Suprapubic skin (tissue), 4 donors: ENCODE measurements around the gene DDX31.

Source experiments
- POLR2A ChIP-seq, 2 donors: fragments of 450-650 bp; IDR thresholded peaks; one replicate each; pipeline ENCODE4 v1.6.1; 2017; ENCODE audit warnings: antibody characterized with exemption in 2 of 2, mild to moderate bottlenecking in 2 of 2, moderate library complexity in 2 of 2
- POLR2AphosphoS5 ChIP-seq, 3 donors: sonication (generic); formaldehyde crosslinking; IDR thresholded peaks; one replicate each; pipeline ENCODE4 v1.6.1; 2017; ENCODE audit warnings: antibody characterized with exemption in 3 of 3
- TF ChIP-seq, protein P1 (sequence below), 2 donors: fragments of 200-600 bp in 1 of 2; fragments of 450-650 bp in 1 of 2; sonication (generic) in 1 of 2; IDR thresholded peaks; one replicate each; pipeline ENCODE4 v1.5.1; 2016 to 2019; ENCODE audit warnings: antibody characterized with exemption in 2 of 2, mild to moderate bottlenecking in 1 of 2, moderate library complexity in 1 of 2

DNA sequence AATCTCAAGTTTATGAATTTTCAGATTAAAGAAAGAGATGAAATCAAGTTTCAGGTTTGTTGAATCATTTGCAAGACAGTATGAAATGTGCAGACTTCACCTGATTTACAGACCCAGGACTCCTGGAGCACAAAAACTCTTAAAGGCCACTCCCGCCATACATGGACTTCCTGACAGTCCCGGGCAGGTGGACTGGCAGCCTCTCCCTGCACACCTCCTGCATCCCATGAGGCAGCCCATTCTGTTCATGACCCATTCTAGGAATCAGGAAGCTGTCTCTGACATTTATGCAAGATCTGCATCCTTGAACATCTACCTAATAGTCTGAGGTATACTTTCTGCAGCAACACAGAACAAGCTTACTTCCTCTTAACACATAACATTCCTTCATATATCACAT, 5.9 kb downstream of the DDX31 start:
- TF ChIP-seq, protein P1, sequence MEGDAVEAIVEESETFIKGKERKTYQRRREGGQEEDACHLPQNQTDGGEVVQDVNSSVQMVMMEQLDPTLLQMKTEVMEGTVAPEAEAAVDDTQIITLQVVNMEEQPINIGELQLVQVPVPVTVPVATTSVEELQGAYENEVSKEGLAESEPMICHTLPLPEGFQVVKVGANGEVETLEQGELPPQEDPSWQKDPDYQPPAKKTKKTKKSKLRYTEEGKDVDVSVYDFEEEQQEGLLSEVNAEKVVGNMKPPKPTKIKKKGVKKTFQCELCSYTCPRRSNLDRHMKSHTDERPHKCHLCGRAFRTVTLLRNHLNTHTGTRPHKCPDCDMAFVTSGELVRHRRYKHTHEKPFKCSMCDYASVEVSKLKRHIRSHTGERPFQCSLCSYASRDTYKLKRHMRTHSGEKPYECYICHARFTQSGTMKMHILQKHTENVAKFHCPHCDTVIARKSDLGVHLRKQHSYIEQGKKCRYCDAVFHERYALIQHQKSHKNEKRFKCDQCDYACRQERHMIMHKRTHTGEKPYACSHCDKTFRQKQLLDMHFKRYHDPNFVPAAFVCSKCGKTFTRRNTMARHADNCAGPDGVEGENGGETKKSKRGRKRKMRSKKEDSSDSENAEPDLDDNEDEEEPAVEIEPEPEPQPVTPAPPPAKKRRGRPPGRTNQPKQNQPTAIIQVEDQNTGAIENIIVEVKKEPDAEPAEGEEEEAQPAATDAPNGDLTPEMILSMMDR (IDR thresholded peaks at IDR 0.05), result no peak
- TF ChIP-seq POLR2AphosphoS5 (IDR thresholded peaks at IDR 0.05), result no peak
- no peak for TF ChIP-seq POLR2A (IDR thresholded peaks at IDR 0.05)
